Epithelial cell of esophagus (primary cell): ENCODE data around the gene PRRC2B.

Experiments used
- DNase-seq: peaks from one replicate; pipeline ENCODE4 v3.0.0; 2010; ENCODE audit warnings: low read depth
- H3K4me3 ChIP-seq: 2 replicates; pipeline ENCODE4 v1.5.1; 2011; ENCODE audit warnings: mild to moderate bottlenecking, low read length, control low read depth
- CTCF ChIP-seq: IDR thresholded peaks from 2 replicates; pipeline ENCODE4 v1.5.1; 2011; ENCODE audit warnings: low read depth, mild to moderate bottlenecking, low read length, control low read depth, inconsistent platforms; ENCODE audit not compliant: insufficient read depth; ENCODE audit errors: missing control alignments

PRRC2B gene

GRCh38 chr9:131482343-131483006 lies 88.6 kb downstream of the PRRC2B start:
- no peak for TF ChIP-seq CTCF
- DNase-seq = no peak

GRCh38 chr9:131483319-131484050 lies 89.6 kb downstream of the PRRC2B start:
- no peak overlapping the region for H3K4me3 ChIP-seq
- TF ChIP-seq CTCF = no peak
- no peak for DNase-seq

More at GRCh38 chr9:131482343-131483006, 88.6 kb downstream of the PRRC2B start:
- H3K4me3 ChIP-seq = no peak overlapping the region

- no peak overlapping the region for H3K4me3 ChIP-seq
- DNase-seq = no peak
- no peak for TF ChIP-seq CTCF
These were observed 90.2 kb downstream of the PRRC2B start for GRCh38 chr9:131484051-131484445.

GRCh38 chr9:131484560-131485185 lies 90.8 kb downstream of the PRRC2B start:
- TF ChIP-seq CTCF = no peak
- no peak overlapping the region for H3K4me3 ChIP-seq
- DNase-seq = no peak

GRCh38 chr9:131485206-131485605 lies 91.3 kb downstream of the PRRC2B start:
- no peak for DNase-seq
- TF ChIP-seq CTCF = no peak
- H3K4me3 ChIP-seq = no peak overlapping the region

GRCh38 chr9:131485728-131486422 lies 92.0 kb downstream of the PRRC2B start:
- TF ChIP-seq CTCF = no peak
- peak; percentile 25 for DNase-seq

More at GRCh38 chr9:131485728-131486422, 92.0 kb downstream of the PRRC2B start:
- H3K4me3 ChIP-seq = no peak overlapping the region
